T1000 (cell line): ENCODE results near the gene IVNS1ABP.
"Not testable (repeated sequence)": the region's sequence is repeated elsewhere in the genome, so short reads cannot be mapped to it uniquely, and the experiment has no call there.

Source experiments
- DNase-seq: peaks from one replicate; lab custom pipeline; 2025; ENCODE audit warnings: mixed read lengths; lab: John Stamatoyannopoulos, UW

The IVNS1ABP gene

GRCh38 chr1:185317034-185317885 is at the start of gene IVNS1ABP:
TSS of gene IVNS1ABP (minus strand) at chr1:185317243. CDS start at chr1:185309493, 7,750 bp downstream.
- peak; percentile 96 for DNase-seq

- no peak for DNase-seq
Observed at GRCh38 chr1:185365951-185366350, 48.9 kb upstream of the IVNS1ABP start.

GRCh38 chr1:185364528-185364927 is 47.5 kb upstream of the IVNS1ABP start:
- not testable (repeated sequence) for DNase-seq

- no peak for DNase-seq
Observed at GRCh38 chr1:185363205-185363604, 46.2 kb upstream of the IVNS1ABP start.

- DNase-seq: no peak
Observed at GRCh38 chr1:185360714-185361113, 43.7 kb upstream of the IVNS1ABP start.

GRCh38 chr1:185358957-185359356 is 41.9 kb upstream of the IVNS1ABP start:
- DNase-seq: no peak

GRCh38 chr1:185355947-185356346 is 38.9 kb upstream of the IVNS1ABP start:
- no peak for DNase-seq

GRCh38 chr1:185353124-185353523 is 36.1 kb upstream of the IVNS1ABP start:
- no peak for DNase-seq

- DNase-seq: no peak
Observed at GRCh38 chr1:185351734-185352466, 34.9 kb upstream of the IVNS1ABP start.

- DNase-seq: no peak
Observed at GRCh38 chr1:185350027-185350442, 33.0 kb upstream of the IVNS1ABP start.

- no peak for DNase-seq
Observed at GRCh38 chr1:185349556-185349955, 32.5 kb upstream of the IVNS1ABP start.

GRCh38 chr1:185348985-185349384 is 31.9 kb upstream of the IVNS1ABP start:
- DNase-seq: no peak

GRCh38 chr1:185348296-185348695 is 31.3 kb upstream of the IVNS1ABP start:
- no peak for DNase-seq

GRCh38 chr1:185345913-185346720 is 29.1 kb upstream of the IVNS1ABP start:
- no peak for DNase-seq

GRCh38 chr1:185343306-185343705 is 26.3 kb upstream of the IVNS1ABP start:
- DNase-seq: no peak

- DNase-seq: no peak
Observed at GRCh38 chr1:185342672-185343259, 25.7 kb upstream of the IVNS1ABP start.

- DNase-seq: no peak
Observed at GRCh38 chr1:185342017-185342416, 25.0 kb upstream of the IVNS1ABP start.

- DNase-seq: no peak
Observed at GRCh38 chr1:185341196-185341781, 24.2 kb upstream of the IVNS1ABP start.

- no peak for DNase-seq
Observed at GRCh38 chr1:185338719-185339622, 21.9 kb upstream of the IVNS1ABP start.

GRCh38 chr1:185337246-185337645 is 20.2 kb upstream of the IVNS1ABP start:
- no peak for DNase-seq
